ENCODE data around the gene KRTAP10-7.

DNA sequence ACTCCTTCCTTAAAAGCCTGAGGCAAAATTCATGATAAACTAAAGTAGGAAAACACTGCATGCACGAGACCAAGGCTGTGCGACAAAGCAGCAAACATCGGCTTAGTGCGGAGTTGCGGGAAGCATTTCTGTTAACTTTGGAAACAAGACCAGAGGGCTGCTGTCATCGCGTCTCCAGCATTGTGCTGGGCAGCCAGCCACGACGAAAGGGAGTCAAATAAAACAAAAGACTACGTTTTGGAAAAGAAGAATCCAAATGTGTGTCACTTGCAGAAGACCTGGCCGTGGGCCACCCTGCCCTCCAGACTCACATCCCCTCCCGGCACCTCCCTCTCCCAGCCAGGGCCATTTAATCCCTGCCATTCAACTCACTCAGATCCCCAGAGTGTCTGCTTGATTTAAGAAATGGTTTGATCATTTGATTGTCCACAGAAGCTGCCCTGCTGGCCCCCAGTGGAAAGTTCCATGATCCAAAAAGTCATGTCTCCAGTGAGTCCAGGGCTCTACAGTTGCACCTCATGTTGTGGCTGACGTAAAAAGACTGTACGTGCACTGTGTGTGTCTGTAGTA lies 43.4 kb downstream of the KRTAP10-7 start:
- TF ChIP-seq POLR2A (IDR thresholded peaks at IDR 0.05), result no peak
- TF ChIP-seq, protein P1, sequence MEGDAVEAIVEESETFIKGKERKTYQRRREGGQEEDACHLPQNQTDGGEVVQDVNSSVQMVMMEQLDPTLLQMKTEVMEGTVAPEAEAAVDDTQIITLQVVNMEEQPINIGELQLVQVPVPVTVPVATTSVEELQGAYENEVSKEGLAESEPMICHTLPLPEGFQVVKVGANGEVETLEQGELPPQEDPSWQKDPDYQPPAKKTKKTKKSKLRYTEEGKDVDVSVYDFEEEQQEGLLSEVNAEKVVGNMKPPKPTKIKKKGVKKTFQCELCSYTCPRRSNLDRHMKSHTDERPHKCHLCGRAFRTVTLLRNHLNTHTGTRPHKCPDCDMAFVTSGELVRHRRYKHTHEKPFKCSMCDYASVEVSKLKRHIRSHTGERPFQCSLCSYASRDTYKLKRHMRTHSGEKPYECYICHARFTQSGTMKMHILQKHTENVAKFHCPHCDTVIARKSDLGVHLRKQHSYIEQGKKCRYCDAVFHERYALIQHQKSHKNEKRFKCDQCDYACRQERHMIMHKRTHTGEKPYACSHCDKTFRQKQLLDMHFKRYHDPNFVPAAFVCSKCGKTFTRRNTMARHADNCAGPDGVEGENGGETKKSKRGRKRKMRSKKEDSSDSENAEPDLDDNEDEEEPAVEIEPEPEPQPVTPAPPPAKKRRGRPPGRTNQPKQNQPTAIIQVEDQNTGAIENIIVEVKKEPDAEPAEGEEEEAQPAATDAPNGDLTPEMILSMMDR (IDR thresholded peaks at IDR 0.05), result no peak

Measured in tibial nerve (tissue), 3 donors.